ENCODE data around the gene CLEC10A.
"Not testable (repeated sequence)": the region's sequence is repeated elsewhere in the genome, so short reads cannot be mapped to it uniquely, and the experiment has no call there.

CLEC10A gene

GRCh38 chr17:7070712-7071111 is 9.3 kb downstream of the CLEC10A start:
- no peak for DNase-seq

GRCh38 chr17:7068268-7068667 is 11.8 kb downstream of the CLEC10A start:
- no peak for DNase-seq

- no peak for DNase-seq
Observed at GRCh38 chr17:7067198-7067597, 12.9 kb downstream of the CLEC10A start.

- DNase-seq = no peak
Observed at GRCh38 chr17:7064261-7064660, 15.8 kb downstream of the CLEC10A start.

- no peak for DNase-seq
Observed at GRCh38 chr17:7063518-7064094, 16.4 kb downstream of the CLEC10A start.

GRCh38 chr17:7060165-7060891 is 19.7 kb downstream of the CLEC10A start:
- DNase-seq = no peak

GRCh38 chr17:7058831-7059447 is 21.1 kb downstream of the CLEC10A start:
- no peak for DNase-seq

GRCh38 chr17:7056386-7056785 is 23.7 kb downstream of the CLEC10A start:
- DNase-seq = no peak

- not testable (repeated sequence) for DNase-seq
Observed at GRCh38 chr17:7050583-7050982, 29.5 kb downstream of the CLEC10A start.

- no peak for DNase-seq
Observed at GRCh38 chr17:7048968-7049367, 31.1 kb downstream of the CLEC10A start.

- DNase-seq = no peak
Observed at GRCh38 chr17:7047566-7047965, 32.5 kb downstream of the CLEC10A start.

- not testable (repeated sequence) for DNase-seq
Observed at GRCh38 chr17:7046725-7047397, 33.2 kb downstream of the CLEC10A start.

GRCh38 chr17:7046127-7046724 is 33.8 kb downstream of the CLEC10A start:
- DNase-seq = peak; percentile 10 to 38

GRCh38 chr17:7045492-7046126 is 34.4 kb downstream of the CLEC10A start:
- peak; percentile 59 to 70 for DNase-seq

GRCh38 chr17:7043497-7044198 is 36.4 kb downstream of the CLEC10A start, which contains the start of gene SLC16A11:
Gene SLC16A11 (minus strand): TSS chr17:7044092. CDS start chr17:7043513, 579 bp downstream.
- DNase-seq = peak; percentile 77 to 86

GRCh38 chr17:7043182-7043496 is 36.9 kb downstream of the CLEC10A start:
- no peak for DNase-seq

- no peak for DNase-seq
Observed at GRCh38 chr17:7042501-7043181, 37.4 kb downstream of the CLEC10A start.

- DNase-seq = no peak
Observed at GRCh38 chr17:7041607-7042500, 38.2 kb downstream of the CLEC10A start.

- DNase-seq = no peak
Observed at GRCh38 chr17:7039832-7040231, 40.2 kb downstream of the CLEC10A start.

Data from SHP77 (cell line).